ENCODE data around the gene ANXA10.

ANXA10 gene

GRCh38 chr4:168063031-168063430, 29.3 kb upstream of the ANXA10 start:
- DNase-seq (ENCODE audit: low read depth in 2 of 2), result no peak
- TF ChIP-seq CTCF (IDR thresholded peaks at IDR 0.05; ENCODE audit: low read depth, low read length), result no peak

GRCh38 chr4:168070903-168071302, 21.4 kb upstream of the ANXA10 start:
- peak in 1 of 2 donors; percentile 36 for DNase-seq (ENCODE audit: low read depth in 2 of 2)
- TF ChIP-seq CTCF (IDR thresholded peaks at IDR 0.05; ENCODE audit: low read depth, low read length), result no peak
- H3K4me3 ChIP-seq (replicated peaks in 1 of 2; ENCODE audit: low read depth in 2 of 2, low read length in 2 of 2), result no peak overlapping the region

More at GRCh38 chr4:168063031-168063430, 29.3 kb upstream of the ANXA10 start:
- no peak overlapping the region for H3K4me3 ChIP-seq (replicated peaks in 1 of 2; ENCODE audit: low read depth in 2 of 2, low read length in 2 of 2)

- H3K4me3 ChIP-seq (replicated peaks in 1 of 2; ENCODE audit: low read depth in 2 of 2, low read length in 2 of 2), result no peak overlapping the region
Measured at GRCh38 chr4:168071304-168071703, 21.0 kb upstream of the ANXA10 start.

GRCh38 chr4:168074861-168075260, 17.5 kb upstream of the ANXA10 start:
- no peak for DNase-seq (ENCODE audit: low read depth in 2 of 2)
- TF ChIP-seq CTCF (IDR thresholded peaks at IDR 0.05; ENCODE audit: low read depth, low read length), result no peak
- no peak overlapping the region for H3K4me3 ChIP-seq (replicated peaks in 1 of 2; ENCODE audit: low read depth in 2 of 2, low read length in 2 of 2)

More at GRCh38 chr4:168071304-168071703, 21.0 kb upstream of the ANXA10 start:
- no peak for DNase-seq (ENCODE audit: low read depth in 2 of 2)
- TF ChIP-seq CTCF (IDR thresholded peaks at IDR 0.05; ENCODE audit: low read depth, low read length), result no peak

- H3K4me3 ChIP-seq (replicated peaks in 1 of 2; ENCODE audit: low read depth in 2 of 2, low read length in 2 of 2), result no peak overlapping the region
- TF ChIP-seq CTCF (IDR thresholded peaks at IDR 0.05; ENCODE audit: low read depth, low read length), result peak; percentile 95
- peak; percentile 83 to 89 for DNase-seq (ENCODE audit: low read depth in 2 of 2)
Measured at GRCh38 chr4:168076989-168077725, 15.2 kb upstream of the ANXA10 start.

GRCh38 chr4:168077726-168078239, 14.6 kb upstream of the ANXA10 start:
- no peak for DNase-seq (ENCODE audit: low read depth in 2 of 2)
- no peak for TF ChIP-seq CTCF (IDR thresholded peaks at IDR 0.05; ENCODE audit: low read depth, low read length)
- H3K4me3 ChIP-seq (replicated peaks in 1 of 2; ENCODE audit: low read depth in 2 of 2, low read length in 2 of 2), result no peak overlapping the region

Data from cardiac fibroblast (primary cell).